Transverse colon (tissue), 4 donors: ENCODE results near the gene KIF26A. TPM values are rescaled to one million over a fixed set of nuclear protein-coding genes. Genes with fewer than 3 reads are reported as not detected.

Experiments used
- DNase-seq: peaks from one replicate; pipeline ENCODE4 v3.0.0-alpha.2; 2019
- H3K27ac ChIP-seq, 4 donors: fragments of 200-600 bp; sonication (generic); 2 replicates each; pipeline ENCODE4 v1.5.1; 2016 to 2018; ENCODE audit warnings: inconsistent platforms in 4 of 4
- H3K27me3 ChIP-seq: fragments of 200-600 bp; sonication (generic); 2 replicates; pipeline ENCODE4 v1.5.1; 2017; ENCODE audit warnings: inconsistent platforms
- H3K36me3 ChIP-seq, 4 donors: fragments of 200-600 bp; sonication (generic); 2 replicates each; pipeline ENCODE4 v1.5.1; 2017 to 2019; ENCODE audit warnings: inconsistent platforms in 4 of 4
- H3K4me1 ChIP-seq, 4 donors: fragments of 200-600 bp; sonication (generic); 2 replicates each; pipeline ENCODE4 v1.5.1; 2017 to 2020; ENCODE audit warnings: inconsistent platforms in 4 of 4
- H3K4me3 ChIP-seq, 4 donors: fragments of 200-600 bp; sonication (generic); 1 replicate in 1 of 4; 2 replicates in 3 of 4; pipeline versions ENCODE4 v1.5.1 to v1.6.1; 2017 to 2019; ENCODE audit warnings: inconsistent platforms in 4 of 4
- H3K9me3 ChIP-seq, 2 donors: fragments of 200-600 bp; sonication (generic); 2 replicates each; pipeline ENCODE4 v1.5.1; 2017 to 2019; ENCODE audit warnings: inconsistent platforms in 2 of 2
- CTCF ChIP-seq, 5 experiments: fragments of 200-600 bp in 3 of 5; fragments of 450-650 bp in 2 of 5; sonication (generic) in 3 of 5; IDR thresholded peaks; 1 replicate in 2 of 5; 2 replicates in 3 of 5; pipeline ENCODE4 v1.5.1; 2016 to 2017; ENCODE audit warnings: antibody characterized with exemption in 5 of 5, inconsistent platforms in 3 of 5, mild to moderate bottlenecking in 2 of 5, moderate library complexity in 1 of 5
- EP300 ChIP-seq: sonication (generic); formaldehyde crosslinking; IDR thresholded peaks from one replicate; pipeline ENCODE4 v1.6.1; 2017; ENCODE audit warnings: antibody characterized with exemption, low read depth
- POLR2A ChIP-seq: fragments of 450-650 bp; IDR thresholded peaks from one replicate; pipeline ENCODE4 v1.6.1; 2016; ENCODE audit warnings: antibody characterized with exemption, mild to moderate bottlenecking, moderate library complexity
- POLR2AphosphoS5 ChIP-seq, 3 donors: sonication (generic); formaldehyde crosslinking; IDR thresholded peaks; one replicate each; pipeline ENCODE4 v1.6.1; 2016; ENCODE audit warnings: antibody characterized with exemption in 3 of 3
- WGBS, 2 donors: methylation state at CpG; one replicate each; pipeline ENCODE4 v1.1.5; 2018; ENCODE audit warnings: low coverage in 1 of 2; 5-methylcytosine and 5-hydroxymethylcytosine counted together
- in situ Hi-C, 4 donors: fragments of 200-750 bp; cut with MboI; loops; one replicate each; pipeline versions ENCODE4 v1.15.0 to v1.15.1; 2017; ENCODE audit warnings: low sequenced_read_pairs in 3 of 4, low pct_ligation_motif_present in 1 of 4, low pct_unique_long_range_greater_than_20kb in 1 of 4
- intact Hi-C: fragments of 100-400 bp; cut with DNase I; formaldehyde crosslinking; loops from one replicate; pipeline ENCODE4 v1.15.1; 2023; ENCODE audit warnings: low total_unique reads
- total RNA-seq, 4 donors: library from RNA; depleted of rRNA; stranded (reverse); fragments of >200 nt; gene quantifications; one replicate each; pipeline ENCODE4 v1.1.0, GENCODE V29; 2016

Gene KIF26A
- total RNA-seq, 4 donors from 2014 or later: 2.2 to 7.8 (median 4.4) TPM

GRCh38 chr14:104105822-104106470 is 32.4 kb upstream of the KIF26A start:
- Histone ChIP-seq H3K36me3 (no peaks in the 10 kb centered on the region), H3K27ac (no peak overlapping the region), H3K9me3 (no peaks in the 10 kb centered on the region), H3K27me3 (no peaks in the 10 kb centered on the region), H3K4me1 (peaks cover 0 to 33% (median 29%) of the 10 kb centered on the region in 4 donors), H3K4me3 (no peak overlapping the region)
- intact Hi-C loops (no loop called here), in situ Hi-C loops (no loop called here)
- WGBS, 2 donors: 56% methylated on average over 10 of the region's 18 CpGs; no CpG with 5 or more reads in 1 of the 2 donors
- DNase-seq: peak; percentile 64
- TF ChIP-seq POLR2AphosphoS5 (IDR thresholded peaks at IDR 0.05) (no peak), EP300 (no peak), POLR2A (no peak), CTCF (IDR thresholded peaks at IDR 0.05) (no peak)

- DNase-seq: peak; percentile 12
- WGBS, 2 donors: 60% methylated on average over 17 of the region's 20 CpGs; no CpG with 5 or more reads in 1 of the 2 donors
These were observed 31.9 kb upstream of the KIF26A start for GRCh38 chr14:104106471-104106991.

GRCh38 chr14:104107101-104107581 is 31.2 kb upstream of the KIF26A start:
- Histone ChIP-seq H3K9me3 (no peaks in the 10 kb centered on the region), H3K27me3 (no peaks in the 10 kb centered on the region), H3K4me1 (peaks cover 0 to 30% (median 20%) of the 10 kb centered on the region in 4 donors), H3K4me3 (no peak overlapping the region), H3K36me3 (no peaks in the 10 kb centered on the region), H3K27ac (no peak overlapping the region)
- TF ChIP-seq POLR2AphosphoS5 (IDR thresholded peaks at IDR 0.05) (no peak), CTCF (IDR thresholded peaks at IDR 0.05) (no peak), POLR2A (no peak), EP300 (no peak)
- WGBS, 2 donors: 50 to 72% methylated on average over 2 to 19 of the region's 19 CpGs
- in situ Hi-C loops (no loop called here), intact Hi-C loops (no loop called here)
- no peak for DNase-seq

More at GRCh38 chr14:104106471-104106991, 31.9 kb upstream of the KIF26A start:
- no peak for TF ChIP-seq EP300
- TF ChIP-seq POLR2AphosphoS5 (IDR thresholded peaks at IDR 0.05): no peak
- TF ChIP-seq POLR2A: no peak
- TF ChIP-seq CTCF (IDR thresholded peaks at IDR 0.05): no peak
- H3K4me1 ChIP-seq: peaks cover 0 to 29% (median 24%) of the 10 kb centered on the region in 4 donors
- H3K9me3 ChIP-seq: no peaks in the 10 kb centered on the region
- H3K27ac ChIP-seq: no peak overlapping the region
- in situ Hi-C loops: no loop called here
- no peaks in the 10 kb centered on the region for H3K27me3 ChIP-seq
- no peak overlapping the region for H3K4me3 ChIP-seq
- H3K36me3 ChIP-seq: no peaks in the 10 kb centered on the region
- intact Hi-C loops: no loop called here

GRCh38 chr14:104107611-104108569 is 30.5 kb upstream of the KIF26A start:
- peak; percentile 61 for DNase-seq
- 40 to 52% methylated on average over 1 to 31 of the region's 32 CpGs for WGBS, 2 donors
- Histone ChIP-seq H3K9me3 (no peaks in the 10 kb centered on the region), H3K27ac (no peak overlapping the region), H3K27me3 (no peaks in the 10 kb centered on the region), H3K4me3 (no peak overlapping the region), H3K4me1 (peaks cover 0 to 30% (median 20%) of the 10 kb centered on the region in 4 donors), H3K36me3 (no peaks in the 10 kb centered on the region)
- in situ Hi-C loops (no loop called here), intact Hi-C loops (no loop called here)
- TF ChIP-seq CTCF (IDR thresholded peaks at IDR 0.05): peak in 1 of 5 experiments; percentile 4
- TF ChIP-seq POLR2AphosphoS5 (IDR thresholded peaks at IDR 0.05): no peak
- TF ChIP-seq POLR2A: no peak
- TF ChIP-seq EP300: no peak
